ENCODE data around the gene GJC1.

GJC1 gene

DNA sequence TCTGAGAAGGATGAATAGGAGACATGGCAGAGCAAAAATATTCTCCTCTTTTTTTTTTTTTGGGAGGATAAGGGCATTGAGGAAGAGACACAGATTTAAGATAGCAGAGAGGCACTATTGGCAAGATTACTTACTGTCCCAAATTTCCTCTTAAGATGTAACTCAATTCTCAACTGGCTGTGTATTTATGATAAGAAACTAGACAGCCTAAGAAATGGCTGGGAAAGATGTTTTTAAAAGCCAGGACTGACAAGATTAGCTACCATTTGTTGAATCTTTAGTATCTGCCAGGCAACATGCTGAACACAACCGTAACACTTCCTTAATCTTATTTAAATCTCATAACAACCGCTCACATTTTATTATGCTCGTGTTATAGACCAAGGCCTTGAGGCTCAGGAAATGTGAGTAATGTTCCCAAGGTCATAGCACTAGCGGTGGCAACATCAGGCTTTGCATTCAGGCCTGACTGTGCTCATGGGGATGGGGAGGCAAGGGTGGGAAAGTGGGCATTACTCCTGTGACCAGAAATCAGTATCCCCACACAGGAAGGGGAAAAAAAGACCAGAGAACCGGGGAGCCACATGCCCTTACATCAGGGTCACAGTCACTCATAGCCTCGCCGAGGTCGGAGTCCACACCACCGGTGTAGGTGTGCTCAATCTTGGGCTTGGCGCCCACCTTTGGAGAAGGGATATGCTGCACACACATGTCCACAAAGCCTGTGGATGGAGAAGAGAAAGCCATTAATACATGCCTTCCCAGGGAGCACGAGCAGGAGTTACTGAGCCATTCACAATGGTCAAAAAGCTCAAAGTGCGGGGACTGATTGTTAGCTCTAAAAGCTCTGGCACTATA, 33.2 kb upstream of the GJC1 start:
- Histone ChIP-seq H3K27ac (ENCODE audit: low read depth, low read length) (no peak overlapping the region), H3K36me3 (ENCODE audit: control insufficient read depth, insufficient read depth, low read length) (peaks cover 85% of the 10 kb centered on the region), H3K4me1 (ENCODE audit: control insufficient read depth, insufficient read depth, low read length) (no peaks in the 10 kb centered on the region), H3K27me3 (ENCODE audit: control insufficient read depth, insufficient read depth, low read length) (no peaks in the 10 kb centered on the region), H3K4me3 (ENCODE audit: low read depth, low read length) (no peak overlapping the region), H3K9me3 (ENCODE audit: control insufficient read depth, insufficient read depth, low read depth, low read length) (no peaks in the 10 kb centered on the region), H3K9ac (ENCODE audit: low read length) (no peak overlapping the region)

- H3K9ac ChIP-seq (ENCODE audit: low read length), result no peak overlapping the region
- peaks cover 83% of the 10 kb centered on the region for H3K36me3 ChIP-seq (ENCODE audit: control insufficient read depth, insufficient read depth, low read length)
Observed at GRCh38 chr17:44862278-44862914, 32.3 kb upstream of the GJC1 start.

DNA sequence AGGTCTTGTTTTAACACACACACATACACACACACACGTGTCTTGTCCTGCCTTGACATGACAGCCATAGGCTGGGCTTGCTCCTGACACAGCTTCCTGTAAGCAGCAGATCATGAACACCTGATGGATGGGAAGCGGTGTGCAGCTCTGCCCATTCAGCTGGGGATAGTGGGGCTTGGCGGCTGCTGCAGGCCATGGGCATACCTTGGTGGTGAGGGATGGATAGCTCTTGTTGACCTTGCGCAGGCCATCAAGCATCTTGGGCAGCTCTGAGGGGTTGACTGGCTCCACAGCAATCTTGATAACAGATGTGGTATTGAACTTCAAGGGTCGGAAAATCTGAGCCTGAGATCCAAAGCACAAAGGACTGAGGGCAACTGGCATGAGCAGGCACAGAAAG, 29.6 kb upstream of the GJC1 start:
- Histone ChIP-seq H3K27me3 (ENCODE audit: control insufficient read depth, insufficient read depth, low read length) (no peaks in the 10 kb centered on the region), H3K9me3 (ENCODE audit: control insufficient read depth, insufficient read depth, low read depth, low read length) (no peaks in the 10 kb centered on the region), H3K4me1 (ENCODE audit: control insufficient read depth, insufficient read depth, low read length) (no peaks in the 10 kb centered on the region), H3K27ac (ENCODE audit: low read depth, low read length) (no peak overlapping the region), H3K9ac (ENCODE audit: low read length) (no peak overlapping the region), H3K4me3 (ENCODE audit: low read depth, low read length) (no peak overlapping the region), H3K36me3 (ENCODE audit: control insufficient read depth, insufficient read depth, low read length) (peaks cover 95% of the 10 kb centered on the region)

More at GRCh38 chr17:44862278-44862914, 32.3 kb upstream of the GJC1 start:
- H3K9me3 ChIP-seq (ENCODE audit: control insufficient read depth, insufficient read depth, low read depth, low read length), result no peaks in the 10 kb centered on the region
- no peaks in the 10 kb centered on the region for H3K27me3 ChIP-seq (ENCODE audit: control insufficient read depth, insufficient read depth, low read length)
- H3K4me1 ChIP-seq (ENCODE audit: control insufficient read depth, insufficient read depth, low read length), result no peaks in the 10 kb centered on the region
- no peak overlapping the region for H3K27ac ChIP-seq (ENCODE audit: low read depth, low read length)
- H3K4me3 ChIP-seq (ENCODE audit: low read depth, low read length), result no peak overlapping the region

GRCh38 chr17:44854192-44854591, 24.1 kb upstream of the GJC1 start:
- no peaks in the 10 kb centered on the region for H3K9me3 ChIP-seq (ENCODE audit: control insufficient read depth, insufficient read depth, low read depth, low read length)
- H3K4me3 ChIP-seq (ENCODE audit: low read depth, low read length), result no peak overlapping the region
- no peak overlapping the region for H3K9ac ChIP-seq (ENCODE audit: low read length)
- no peaks in the 10 kb centered on the region for H3K4me1 ChIP-seq (ENCODE audit: control insufficient read depth, insufficient read depth, low read length)
- H3K27me3 ChIP-seq (ENCODE audit: control insufficient read depth, insufficient read depth, low read length), result no peaks in the 10 kb centered on the region
- H3K27ac ChIP-seq (ENCODE audit: low read depth, low read length), result no peak overlapping the region
- peaks cover 91% of the 10 kb centered on the region for H3K36me3 ChIP-seq (ENCODE audit: control insufficient read depth, insufficient read depth, low read length)

GRCh38 chr17:44850612-44851011, 20.5 kb upstream of the GJC1 start:
- no peaks in the 10 kb centered on the region for H3K27me3 ChIP-seq (ENCODE audit: control insufficient read depth, insufficient read depth, low read length)
- no peak overlapping the region for H3K27ac ChIP-seq (ENCODE audit: low read depth, low read length)
- peaks cover 59% of the 10 kb centered on the region for H3K36me3 ChIP-seq (ENCODE audit: control insufficient read depth, insufficient read depth, low read length)
- H3K4me3 ChIP-seq (ENCODE audit: low read depth, low read length), result no peak overlapping the region
- H3K9ac ChIP-seq (ENCODE audit: low read length), result no peak overlapping the region
- no peaks in the 10 kb centered on the region for H3K4me1 ChIP-seq (ENCODE audit: control insufficient read depth, insufficient read depth, low read length)
- H3K9me3 ChIP-seq (ENCODE audit: control insufficient read depth, insufficient read depth, low read depth, low read length), result no peaks in the 10 kb centered on the region

DNA sequence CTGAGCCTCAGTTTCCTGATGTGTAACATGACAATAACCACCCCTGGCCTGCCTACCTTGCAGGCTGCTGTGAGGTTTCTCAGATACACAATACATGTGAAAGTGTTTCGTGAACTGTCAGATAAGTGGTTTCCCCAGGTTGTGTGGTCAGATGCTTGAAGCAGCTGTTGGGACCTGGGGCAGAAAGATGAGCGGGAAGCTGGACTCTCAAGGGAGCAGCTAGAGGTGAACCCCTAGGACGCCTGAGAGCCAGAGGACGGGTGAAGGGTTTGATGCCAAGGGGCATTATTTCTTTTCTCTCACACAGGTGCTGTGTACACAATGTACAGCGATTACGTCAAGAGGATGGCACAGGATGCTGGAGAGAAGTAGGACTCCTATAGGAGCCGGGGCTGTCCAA, 19.9 kb upstream of the GJC1 start:
- Histone ChIP-seq H3K27me3 (ENCODE audit: control insufficient read depth, insufficient read depth, low read length) (no peaks in the 10 kb centered on the region), H3K36me3 (ENCODE audit: control insufficient read depth, insufficient read depth, low read length) (peaks cover 54% of the 10 kb centered on the region), H3K4me3 (ENCODE audit: low read depth, low read length) (no peak overlapping the region), H3K4me1 (ENCODE audit: control insufficient read depth, insufficient read depth, low read length) (no peaks in the 10 kb centered on the region), H3K9me3 (ENCODE audit: control insufficient read depth, insufficient read depth, low read depth, low read length) (no peaks in the 10 kb centered on the region), H3K27ac (ENCODE audit: low read depth, low read length) (no peak overlapping the region), H3K9ac (ENCODE audit: low read length) (no peak overlapping the region)

GRCh38 chr17:44848961-44849489, 18.9 kb upstream of the GJC1 start:
- Histone ChIP-seq H3K9ac (ENCODE audit: low read length) (no peak overlapping the region), H3K9me3 (ENCODE audit: control insufficient read depth, insufficient read depth, low read depth, low read length) (no peaks in the 10 kb centered on the region), H3K36me3 (ENCODE audit: control insufficient read depth, insufficient read depth, low read length) (peaks cover 44% of the 10 kb centered on the region)

GRCh38 chr17:44848257-44848795, 18.2 kb upstream of the GJC1 start:
- H3K27ac ChIP-seq (ENCODE audit: low read depth, low read length), result no peak overlapping the region
- no peaks in the 10 kb centered on the region for H3K27me3 ChIP-seq (ENCODE audit: control insufficient read depth, insufficient read depth, low read length)
- H3K9ac ChIP-seq (ENCODE audit: low read length), result no peak overlapping the region
- peaks cover 37% of the 10 kb centered on the region for H3K36me3 ChIP-seq (ENCODE audit: control insufficient read depth, insufficient read depth, low read length)
- no peak overlapping the region for H3K4me3 ChIP-seq (ENCODE audit: low read depth, low read length)
- H3K4me1 ChIP-seq (ENCODE audit: control insufficient read depth, insufficient read depth, low read length), result peaks cover 14% of the 10 kb centered on the region
- H3K9me3 ChIP-seq (ENCODE audit: control insufficient read depth, insufficient read depth, low read depth, low read length), result no peaks in the 10 kb centered on the region

More at GRCh38 chr17:44848961-44849489, 18.9 kb upstream of the GJC1 start:
- Histone ChIP-seq H3K4me1 (ENCODE audit: control insufficient read depth, insufficient read depth, low read length) (peaks cover 8% of the 10 kb centered on the region), H3K27ac (ENCODE audit: low read depth, low read length) (no peak overlapping the region), H3K4me3 (ENCODE audit: low read depth, low read length) (no peak overlapping the region), H3K27me3 (ENCODE audit: control insufficient read depth, insufficient read depth, low read length) (no peaks in the 10 kb centered on the region)

DNA sequence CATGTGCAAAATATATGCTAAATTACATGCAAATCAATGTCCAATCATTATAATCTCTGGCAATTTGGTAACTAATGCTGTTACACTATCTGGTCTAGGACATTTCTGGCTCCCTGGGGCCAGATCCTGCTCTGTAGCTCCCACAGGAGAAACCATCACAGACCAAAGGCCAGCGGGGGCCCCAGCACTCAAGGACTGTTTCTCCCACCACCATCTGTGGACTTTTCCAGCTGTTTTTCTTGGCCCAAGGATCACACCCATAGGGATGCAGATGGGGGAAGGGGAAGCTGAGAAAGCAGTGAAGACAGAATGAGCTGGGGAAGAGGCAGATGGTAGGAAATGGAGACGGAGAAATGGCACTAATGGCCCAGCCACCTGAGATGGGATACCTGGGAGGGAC, 17.5 kb upstream of the GJC1 start, which contains the start of gene HIGD1B:
TSS of gene HIGD1B (plus strand) at position 298 of the 400 bp plus-strand sequence. CDS start 270 bp downstream, outside the sequence.
- Histone ChIP-seq H3K9ac (ENCODE audit: low read length) (no peak within 1 kb of the TSS), H3K36me3 (ENCODE audit: control insufficient read depth, insufficient read depth, low read length) (peaks cover 30% of the 10 kb centered on the region), H3K27me3 (ENCODE audit: control insufficient read depth, insufficient read depth, low read length) (no peaks in the 10 kb centered on the region), H3K27ac (ENCODE audit: low read depth, low read length) (no peak within 1 kb of the TSS), H3K4me3 (ENCODE audit: low read depth, low read length) (no peak within 1 kb of the TSS), H3K4me1 (ENCODE audit: control insufficient read depth, insufficient read depth, low read length) (peaks cover 21% of the 10 kb centered on the region), H3K9me3 (ENCODE audit: control insufficient read depth, insufficient read depth, low read depth, low read length) (no peaks in the 10 kb centered on the region)

- H3K4me3 ChIP-seq (ENCODE audit: low read depth, low read length), result no peak overlapping the region
- no peaks in the 10 kb centered on the region for H3K27me3 ChIP-seq (ENCODE audit: control insufficient read depth, insufficient read depth, low read length)
- no peak overlapping the region for H3K9ac ChIP-seq (ENCODE audit: low read length)
- H3K27ac ChIP-seq (ENCODE audit: low read depth, low read length), result no peak overlapping the region
- no peaks in the 10 kb centered on the region for H3K9me3 ChIP-seq (ENCODE audit: control insufficient read depth, insufficient read depth, low read depth, low read length)
- H3K36me3 ChIP-seq (ENCODE audit: control insufficient read depth, insufficient read depth, low read length), result peaks cover 20% of the 10 kb centered on the region
- peaks cover 24% of the 10 kb centered on the region for H3K4me1 ChIP-seq (ENCODE audit: control insufficient read depth, insufficient read depth, low read length)
Observed at GRCh38 chr17:44846206-44846605, 16.1 kb upstream of the GJC1 start.

DNA sequence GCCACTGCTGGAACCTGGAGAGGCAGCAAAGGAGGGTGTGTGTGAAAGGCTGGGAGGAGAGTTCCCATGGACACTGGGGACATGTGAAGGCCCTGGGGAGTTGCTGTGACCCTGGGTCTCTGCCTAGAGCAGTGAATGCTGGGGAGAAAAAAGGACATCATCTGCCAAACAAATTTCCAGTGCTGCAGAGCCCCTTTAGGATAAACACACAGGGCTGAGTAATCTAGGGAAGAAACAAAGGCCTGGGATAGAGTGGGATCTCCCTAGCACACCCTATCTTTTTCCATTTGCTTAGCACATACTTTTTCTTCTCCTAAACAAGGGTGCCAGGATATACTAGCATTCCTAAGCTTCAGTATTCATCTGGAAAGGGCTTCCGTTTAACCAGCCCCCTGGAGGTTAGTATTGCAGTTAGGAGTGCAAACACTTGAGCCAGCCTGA, 14.3 kb upstream of the GJC1 start:
- no peak overlapping the region for H3K9ac ChIP-seq (ENCODE audit: low read length)
- peaks cover 24% of the 10 kb centered on the region for H3K4me1 ChIP-seq (ENCODE audit: control insufficient read depth, insufficient read depth, low read length)
- no peak overlapping the region for H3K27ac ChIP-seq (ENCODE audit: low read depth, low read length)
- H3K36me3 ChIP-seq (ENCODE audit: control insufficient read depth, insufficient read depth, low read length), result peaks cover 4% of the 10 kb centered on the region; the same call in 1 of the 2 replicates
- H3K4me3 ChIP-seq (ENCODE audit: low read depth, low read length), result no peak overlapping the region
- no peaks in the 10 kb centered on the region for H3K27me3 ChIP-seq (ENCODE audit: control insufficient read depth, insufficient read depth, low read length)
- H3K9me3 ChIP-seq (ENCODE audit: control insufficient read depth, insufficient read depth, low read depth, low read length), result no peaks in the 10 kb centered on the region
